NCI-H1105 (cell line): ENCODE measurements around the gene CLN3.
"Not testable (repeated sequence)": the region's sequence is repeated elsewhere in the genome, so short reads cannot be mapped to it uniquely, and the experiment has no call there.

Source experiments
- DNase-seq: peaks from one replicate; lab custom pipeline; 2025; lab: John Stamatoyannopoulos, UW

CLN3 gene

DNA sequence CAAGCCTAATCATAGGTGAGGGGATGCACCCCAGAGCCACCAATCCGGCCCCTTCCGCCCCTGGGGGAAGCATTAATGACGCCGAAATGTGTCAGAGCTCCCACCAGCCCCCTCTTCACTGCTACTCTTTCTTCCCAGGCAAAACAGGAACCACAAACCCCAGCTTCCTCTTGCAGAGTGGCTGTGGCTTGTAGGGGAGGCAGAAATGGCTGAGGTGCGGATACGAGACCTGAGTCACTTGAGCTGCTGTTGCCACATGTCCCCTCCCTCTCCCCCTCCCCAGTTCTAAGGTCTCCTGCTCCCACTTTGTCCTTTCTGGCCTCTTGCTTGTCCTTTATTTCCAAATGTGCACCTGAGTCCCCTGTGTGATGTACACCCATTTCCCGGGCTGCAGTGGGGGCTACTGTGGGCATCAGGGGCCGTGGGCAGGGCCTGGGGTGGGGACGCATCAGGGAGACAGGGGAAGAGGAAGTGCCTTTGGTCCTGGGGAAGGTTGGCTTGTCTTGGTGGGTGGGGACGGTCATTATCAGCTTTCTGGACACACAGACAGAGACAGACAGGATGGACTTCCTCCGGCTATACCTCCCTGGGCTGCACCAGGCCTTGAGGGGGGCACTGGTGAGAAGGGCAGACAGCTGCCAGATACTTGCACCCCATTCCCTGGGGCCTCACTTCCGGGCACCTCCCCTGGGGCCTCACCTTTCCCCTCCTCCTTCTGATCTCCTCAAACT, 2.4 kb upstream of the CLN3 start, which contains the start of gene APOBR:
TSS of gene APOBR (plus strand) at position 523 of the 731 bp plus-strand sequence. CDS start at position 562, 39 bp downstream.
- no peak for DNase-seq

GRCh38 chr16:28492511-28492910, 637 bp upstream of the CLN3 start:
- no peak for DNase-seq

GRCh38 chr16:28491230-28491969, 474 bp downstream of the CLN3 start:
- no peak for DNase-seq

- no peak for DNase-seq
Observed at GRCh38 chr16:28486266-28486665, 5.6 kb downstream of the CLN3 start.

GRCh38 chr16:28483361-28483760, 8.5 kb downstream of the CLN3 start:
- not testable (repeated sequence) for DNase-seq

DNA sequence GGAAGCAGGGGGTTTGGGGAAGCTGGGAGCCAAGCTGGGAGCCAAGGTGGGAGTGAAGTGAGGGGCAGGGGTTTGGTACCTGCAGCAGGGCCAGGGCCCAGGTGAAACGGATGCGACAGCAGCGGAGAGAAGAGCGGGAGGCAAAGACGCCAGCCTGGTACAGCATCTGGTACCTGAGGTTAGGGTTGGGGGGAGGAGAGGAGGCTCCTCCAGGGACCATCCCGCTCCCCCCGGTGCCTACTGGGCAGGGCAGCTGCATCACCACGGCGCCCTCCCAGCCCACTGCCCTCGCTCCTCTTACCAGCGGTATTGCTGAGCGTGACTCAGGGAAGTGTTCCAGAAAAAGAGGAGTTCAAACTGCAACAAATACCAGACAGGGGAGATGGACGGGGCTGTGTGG, 9.8 kb downstream of the CLN3 start:
- DNase-seq: no peak

DNA sequence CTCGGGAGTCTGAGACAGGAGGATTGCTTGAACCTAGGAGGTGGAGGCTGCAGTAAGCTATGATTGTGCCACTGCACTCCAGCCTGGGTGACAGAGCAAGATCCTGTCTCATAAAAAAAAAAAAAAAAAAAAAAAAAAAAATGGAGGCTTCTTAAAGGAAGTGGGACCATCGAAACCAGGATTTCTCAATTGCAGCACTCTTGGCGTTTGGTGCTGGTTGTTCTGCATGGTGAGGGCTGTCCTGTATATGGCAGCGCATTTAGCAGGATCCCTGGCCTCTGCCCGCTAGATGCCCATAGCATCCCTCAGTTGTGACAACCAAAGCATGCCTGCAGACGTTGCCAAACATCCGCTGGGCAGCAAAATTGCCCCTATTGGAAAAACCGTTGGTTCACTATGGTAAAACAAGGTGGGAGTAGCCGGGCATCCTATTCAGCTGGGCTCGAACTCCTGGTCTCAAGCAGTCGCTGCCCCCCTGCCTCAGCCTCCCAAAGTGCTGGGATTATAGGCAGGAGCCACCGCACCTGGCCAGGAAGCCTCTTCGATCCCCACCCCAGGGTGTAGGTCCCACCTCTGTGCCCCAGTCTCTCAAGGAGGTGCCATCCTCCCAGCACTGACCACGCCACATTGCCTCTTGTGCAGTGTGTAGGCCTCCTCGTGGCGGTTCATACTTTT, 13.2 kb downstream of the CLN3 start:
- no peak for DNase-seq

- no peak for DNase-seq
Observed at GRCh38 chr16:28477311-28477920, 14.5 kb downstream of the CLN3 start.

- DNase-seq: no peak
Observed at GRCh38 chr16:28475221-28475620, 16.7 kb downstream of the CLN3 start.

- no peak for DNase-seq
Observed at GRCh38 chr16:28473714-28474265, 18.1 kb downstream of the CLN3 start.

DNA sequence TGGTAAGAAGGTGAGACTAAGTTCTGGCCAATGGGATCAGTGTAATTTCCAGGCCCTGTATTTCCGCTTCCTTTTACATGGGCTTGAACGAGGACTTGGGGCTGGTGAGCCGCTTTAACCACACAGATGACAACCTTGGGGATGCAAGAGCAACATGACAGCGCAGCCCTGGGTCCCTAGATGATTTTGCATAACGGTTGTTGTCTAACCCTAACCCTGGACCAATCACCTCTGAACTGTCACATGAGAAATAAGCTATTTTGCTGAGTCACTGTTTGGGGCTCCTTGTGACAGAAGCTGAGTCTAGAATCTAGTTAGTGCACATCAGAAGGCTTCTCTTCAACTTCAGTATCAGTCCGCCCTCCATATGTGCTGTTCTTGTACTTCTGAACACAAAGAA, 44.8 kb downstream of the CLN3 start:
- not testable (repeated sequence) for DNase-seq

DNA sequence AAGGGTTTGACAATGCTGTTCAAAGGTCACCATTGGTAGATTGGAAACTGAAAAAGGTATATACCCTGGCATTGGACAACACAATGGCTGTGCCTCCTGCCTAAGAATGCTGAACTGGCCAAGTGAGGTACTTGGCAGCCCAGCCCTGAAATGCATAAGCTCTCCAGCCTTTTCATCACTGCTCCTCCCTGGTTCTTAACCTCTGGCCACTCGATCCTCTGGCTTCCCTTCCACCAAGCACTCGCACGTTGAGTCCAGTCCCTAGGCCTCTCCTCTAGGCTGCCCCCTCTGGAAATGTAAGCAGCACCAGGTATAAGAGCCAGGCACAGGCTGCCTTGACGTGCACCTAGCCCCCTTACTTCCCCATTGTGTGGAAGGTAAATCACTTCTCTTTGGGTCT, 45.5 kb downstream of the CLN3 start:
- DNase-seq: not testable (repeated sequence)

- not testable (repeated sequence) for DNase-seq
Observed at GRCh38 chr16:28443943-28444342, 47.9 kb downstream of the CLN3 start.

- not testable (repeated sequence) for DNase-seq
Observed at GRCh38 chr16:28438899-28439298, 53.0 kb downstream of the CLN3 start.

- DNase-seq: not testable (repeated sequence)
Observed at GRCh38 chr16:28435340-28435739, 56.5 kb downstream of the CLN3 start.
